H1 (cell line): ENCODE measurements around the gene LRRC25.

Source experiments
- CEBPB ChIP-seq: IDR thresholded peaks from 2 replicates; pipeline ENCODE4 v1.6.1; 2012; ENCODE audit warnings: low read depth, low read length
- EP300 ChIP-seq, 2 experiments: IDR thresholded peaks; 1 replicate in 1 of 2; 2 replicates in 1 of 2; pipeline ENCODE4 v1.6.1; 2011 to 2012; ENCODE audit warnings: low read depth in 2 of 2, low read length in 2 of 2, mild to moderate bottlenecking in 2 of 2, borderline replicate concordance in 1 of 2, inconsistent platforms in 1 of 2, moderate library complexity in 1 of 2
- GTF2F1 ChIP-seq: IDR thresholded peaks from 2 replicates; pipeline ENCODE4 v1.6.1; 2012; ENCODE audit warnings: low read depth, low read length, improper control_type of control experiment, borderline replicate concordance
- KDM1A ChIP-seq: fragments of 200-600, 300-600 bp; sonication (generic); IDR thresholded peaks from 2 replicates; pipeline ENCODE4 v1.7.1; 2016; ENCODE audit warnings: mild to moderate bottlenecking, low read length, borderline replicate concordance
- MAFK ChIP-seq: IDR thresholded peaks from 2 replicates; pipeline ENCODE4 v1.6.1; 2012; ENCODE audit warnings: low read depth, mild to moderate bottlenecking, improper control_type of control experiment, low read length
- SRF ChIP-seq: IDR thresholded peaks from 2 replicates; pipeline ENCODE4 v1.6.1; 2011; ENCODE audit warnings: mild to moderate bottlenecking, low read depth, low read length, moderate library complexity
- SUZ12 ChIP-seq: fragments of 200-600 bp; sonication (generic); IDR thresholded peaks from 2 replicates; pipeline ENCODE4 v1.6.1; 2012; ENCODE audit warnings: mild to moderate bottlenecking, inconsistent platforms, low read length, moderate library complexity, mixed read lengths
- TF ChIP-seq, protein P1 (sequence below), 3 experiments: IDR thresholded peaks; 1 replicate in 2 of 3; 2 replicates in 1 of 3; pipeline versions ENCODE4 v1.5.1 to v1.6.1; 2011; ENCODE audit warnings: low read length in 3 of 3, mild to moderate bottlenecking in 3 of 3, inconsistent platforms in 2 of 3, low read depth in 1 of 3, moderate library complexity in 1 of 3; ENCODE audit not compliant: insufficient read depth in 1 of 3; ENCODE audit errors: control extremely low read depth in 1 of 3

DNA sequence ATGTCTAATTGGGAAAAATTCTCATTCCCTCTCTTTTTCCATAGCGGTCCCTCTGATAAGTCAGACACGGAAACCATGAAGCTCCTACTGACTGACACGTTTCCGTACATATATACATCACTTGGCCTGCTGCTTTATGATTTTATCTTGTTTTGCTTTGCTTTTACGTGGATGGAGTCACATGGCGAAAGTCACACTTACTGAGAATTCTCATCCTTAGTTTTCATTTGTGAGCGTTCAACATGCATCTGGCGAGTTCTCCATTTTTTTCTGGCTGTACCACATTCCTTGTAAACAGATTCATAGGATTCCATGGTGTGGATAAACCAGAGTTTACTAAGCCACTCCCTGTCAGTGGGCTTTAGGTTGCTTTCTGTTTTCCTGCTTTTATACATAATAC, 35.8 kb downstream of the LRRC25 start:
- TF ChIP-seq, protein P1, sequence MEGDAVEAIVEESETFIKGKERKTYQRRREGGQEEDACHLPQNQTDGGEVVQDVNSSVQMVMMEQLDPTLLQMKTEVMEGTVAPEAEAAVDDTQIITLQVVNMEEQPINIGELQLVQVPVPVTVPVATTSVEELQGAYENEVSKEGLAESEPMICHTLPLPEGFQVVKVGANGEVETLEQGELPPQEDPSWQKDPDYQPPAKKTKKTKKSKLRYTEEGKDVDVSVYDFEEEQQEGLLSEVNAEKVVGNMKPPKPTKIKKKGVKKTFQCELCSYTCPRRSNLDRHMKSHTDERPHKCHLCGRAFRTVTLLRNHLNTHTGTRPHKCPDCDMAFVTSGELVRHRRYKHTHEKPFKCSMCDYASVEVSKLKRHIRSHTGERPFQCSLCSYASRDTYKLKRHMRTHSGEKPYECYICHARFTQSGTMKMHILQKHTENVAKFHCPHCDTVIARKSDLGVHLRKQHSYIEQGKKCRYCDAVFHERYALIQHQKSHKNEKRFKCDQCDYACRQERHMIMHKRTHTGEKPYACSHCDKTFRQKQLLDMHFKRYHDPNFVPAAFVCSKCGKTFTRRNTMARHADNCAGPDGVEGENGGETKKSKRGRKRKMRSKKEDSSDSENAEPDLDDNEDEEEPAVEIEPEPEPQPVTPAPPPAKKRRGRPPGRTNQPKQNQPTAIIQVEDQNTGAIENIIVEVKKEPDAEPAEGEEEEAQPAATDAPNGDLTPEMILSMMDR (IDR thresholded peaks at IDR 0.05; ENCODE audit: control extremely low read depth in 1 of 3, insufficient read depth in 1 of 3, low read depth in 1 of 3, low read length in 3 of 3), result no peak
- no peak for TF ChIP-seq EP300 (IDR thresholded peaks at IDR 0.05; ENCODE audit: borderline replicate concordance in 1 of 2, low read depth in 2 of 2, low read length in 2 of 2)
- TF ChIP-seq KDM1A, result no peak
- no peak for TF ChIP-seq SUZ12
- TF ChIP-seq GTF2F1, result no peak
- TF ChIP-seq MAFK, result no peak
- no peak for TF ChIP-seq CEBPB
- TF ChIP-seq SRF, result no peak
